Progenitor cell of endocrine pancreas (in vitro differentiated cells): ENCODE measurements around the gene RBFA. TPM values are rescaled to one million over a fixed set of nuclear protein-coding genes. Genes with fewer than 3 reads are reported as not detected.

Experiments used
- DNase-seq: peaks from one replicate; pipeline ENCODE4 v3.0.0; 2021; ENCODE audit warnings: low spot score; ENCODE audit not compliant: unreplicated experiment
- H3K27ac Mint-ChIP-seq: 2 replicates; pipeline ENCODE4 v1.8.0; 2021; ENCODE audit warnings: mild to moderate bottlenecking, moderate library complexity, mixed read lengths
- H3K27me3 Mint-ChIP-seq: 2 replicates; pipeline ENCODE4 v1.8.0; 2021; ENCODE audit warnings: mixed read lengths
- H3K36me3 Mint-ChIP-seq: 2 replicates; pipeline ENCODE4 v1.8.0; 2022; ENCODE audit warnings: mixed read lengths; ENCODE audit not compliant: insufficient read depth
- H3K4me1 Mint-ChIP-seq: 2 replicates; pipeline ENCODE4 v1.8.0; 2021; ENCODE audit warnings: low read depth, mixed read lengths
- H3K4me3 Mint-ChIP-seq: 2 replicates; pipeline ENCODE4 v1.8.0; 2021; ENCODE audit warnings: low read depth, mild to moderate bottlenecking, moderate library complexity, mixed read lengths
- H3K9me3 Mint-ChIP-seq: 2 replicates; pipeline ENCODE4 v1.8.0; 2021; ENCODE audit warnings: low read depth, mixed read lengths
- total RNA-seq: library from RNA; stranded (reverse); gene quantifications from 2 replicates; pipeline ENCODE4 v1.2.1, GENCODE V29; 2021
- TF ChIP-seq, protein P1 (sequence below): fragments of 200-600 bp; sonication (generic); IDR thresholded peaks from one replicate; pipeline ENCODE4 v1.5.0; 2021; ENCODE audit warnings: antibody characterized with exemption, mild to moderate bottlenecking; ENCODE audit not compliant: unreplicated experiment

The RBFA gene
- total RNA-seq, 1 donor from 2014 or later, result 34.2 TPM

DNA sequence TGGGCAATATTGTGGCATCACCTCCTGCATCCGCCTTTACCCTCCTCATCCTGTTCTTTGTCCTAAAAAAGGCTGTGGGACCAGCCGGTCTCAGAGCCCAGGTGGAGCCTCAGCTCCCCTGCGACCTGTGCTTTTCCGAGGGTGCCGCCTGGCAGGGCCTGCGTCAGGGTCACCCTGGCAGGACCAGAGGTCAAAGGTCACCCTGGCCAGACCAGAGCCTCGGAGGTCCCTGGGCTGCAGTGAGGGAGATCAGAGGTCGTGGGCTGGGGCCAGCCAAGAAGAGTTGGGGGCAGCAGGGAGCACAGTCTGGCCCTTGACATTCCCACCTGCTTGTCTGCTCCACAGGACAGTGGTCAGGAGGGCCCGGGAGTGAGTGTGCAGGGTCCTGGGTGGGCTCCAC, 31.5 kb downstream of the RBFA start:
- H3K27ac Mint-ChIP-seq, result no peak overlapping the region
- peaks cover 6% of the 10 kb centered on the region for H3K36me3 Mint-ChIP-seq
- DNase-seq, result no peak
- TF ChIP-seq, protein P1, sequence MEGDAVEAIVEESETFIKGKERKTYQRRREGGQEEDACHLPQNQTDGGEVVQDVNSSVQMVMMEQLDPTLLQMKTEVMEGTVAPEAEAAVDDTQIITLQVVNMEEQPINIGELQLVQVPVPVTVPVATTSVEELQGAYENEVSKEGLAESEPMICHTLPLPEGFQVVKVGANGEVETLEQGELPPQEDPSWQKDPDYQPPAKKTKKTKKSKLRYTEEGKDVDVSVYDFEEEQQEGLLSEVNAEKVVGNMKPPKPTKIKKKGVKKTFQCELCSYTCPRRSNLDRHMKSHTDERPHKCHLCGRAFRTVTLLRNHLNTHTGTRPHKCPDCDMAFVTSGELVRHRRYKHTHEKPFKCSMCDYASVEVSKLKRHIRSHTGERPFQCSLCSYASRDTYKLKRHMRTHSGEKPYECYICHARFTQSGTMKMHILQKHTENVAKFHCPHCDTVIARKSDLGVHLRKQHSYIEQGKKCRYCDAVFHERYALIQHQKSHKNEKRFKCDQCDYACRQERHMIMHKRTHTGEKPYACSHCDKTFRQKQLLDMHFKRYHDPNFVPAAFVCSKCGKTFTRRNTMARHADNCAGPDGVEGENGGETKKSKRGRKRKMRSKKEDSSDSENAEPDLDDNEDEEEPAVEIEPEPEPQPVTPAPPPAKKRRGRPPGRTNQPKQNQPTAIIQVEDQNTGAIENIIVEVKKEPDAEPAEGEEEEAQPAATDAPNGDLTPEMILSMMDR, result no peak
- H3K4me3 Mint-ChIP-seq, result no peak overlapping the region
- no peaks in the 10 kb centered on the region for H3K27me3 Mint-ChIP-seq
- peaks cover 7% of the 10 kb centered on the region for H3K9me3 Mint-ChIP-seq
- no peaks in the 10 kb centered on the region for H3K4me1 Mint-ChIP-seq

DNA sequence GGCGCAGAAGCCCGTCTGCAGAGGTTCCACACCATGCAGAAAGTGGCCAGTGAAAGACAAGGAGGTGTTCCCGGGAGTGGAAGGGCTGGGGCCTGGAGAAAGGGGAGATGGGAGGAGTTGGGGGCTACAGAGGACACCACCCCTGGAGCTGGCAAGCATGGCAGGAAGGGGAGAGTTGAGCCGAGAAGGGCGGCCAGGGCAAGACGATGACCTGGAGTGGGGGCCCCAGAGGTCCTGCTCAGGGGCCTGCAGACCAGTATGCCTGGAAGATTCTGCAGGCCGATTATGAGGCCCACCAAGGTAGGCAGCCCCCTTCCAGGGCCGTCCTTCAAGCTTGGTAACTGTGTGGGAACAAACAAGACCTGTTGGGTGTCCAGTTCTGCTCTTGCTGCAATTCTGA, 33.1 kb downstream of the RBFA start:
- H3K4me3 Mint-ChIP-seq, result no peak overlapping the region

DNA sequence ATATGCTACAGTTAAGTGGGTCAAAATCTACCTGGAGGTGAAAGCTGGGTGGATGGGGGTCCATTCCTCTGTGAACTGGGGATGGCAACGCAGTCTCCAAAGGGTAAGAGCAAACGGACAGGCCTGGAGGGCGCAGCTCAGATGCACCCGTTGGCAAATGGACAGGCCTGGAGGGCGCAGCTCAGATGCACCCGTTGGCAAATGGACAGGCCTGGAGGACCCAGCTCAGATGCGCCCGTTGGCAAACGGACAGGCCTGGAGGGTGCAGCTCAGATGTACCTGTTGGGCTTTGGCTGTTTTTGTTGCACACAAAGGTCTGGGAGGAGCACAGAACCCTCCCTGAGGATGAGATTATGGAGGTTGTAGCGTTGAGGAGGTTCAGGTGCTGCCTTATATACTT, 33.7 kb downstream of the RBFA start:
- Mint-ChIP-seq H3K36me3 (peaks cover 6% of the 10 kb centered on the region), H3K4me3 (no peak overlapping the region), H3K27me3 (no peaks in the 10 kb centered on the region), H3K4me1 (no peaks in the 10 kb centered on the region), H3K9me3 (peaks cover 3% of the 10 kb centered on the region), H3K27ac (no peak overlapping the region)
- DNase-seq, result no peak
- TF ChIP-seq, protein P1, result no peak

More for the DNA sequence above, 33.1 kb downstream of the RBFA start:
- Mint-ChIP-seq H3K27me3 (no peaks in the 10 kb centered on the region), H3K9me3 (peaks cover 3% of the 10 kb centered on the region), H3K36me3 (peaks cover 6% of the 10 kb centered on the region), H3K4me1 (no peaks in the 10 kb centered on the region), H3K27ac (no peak overlapping the region)
- DNase-seq, result no peak
- TF ChIP-seq, protein P1, result no peak

DNA sequence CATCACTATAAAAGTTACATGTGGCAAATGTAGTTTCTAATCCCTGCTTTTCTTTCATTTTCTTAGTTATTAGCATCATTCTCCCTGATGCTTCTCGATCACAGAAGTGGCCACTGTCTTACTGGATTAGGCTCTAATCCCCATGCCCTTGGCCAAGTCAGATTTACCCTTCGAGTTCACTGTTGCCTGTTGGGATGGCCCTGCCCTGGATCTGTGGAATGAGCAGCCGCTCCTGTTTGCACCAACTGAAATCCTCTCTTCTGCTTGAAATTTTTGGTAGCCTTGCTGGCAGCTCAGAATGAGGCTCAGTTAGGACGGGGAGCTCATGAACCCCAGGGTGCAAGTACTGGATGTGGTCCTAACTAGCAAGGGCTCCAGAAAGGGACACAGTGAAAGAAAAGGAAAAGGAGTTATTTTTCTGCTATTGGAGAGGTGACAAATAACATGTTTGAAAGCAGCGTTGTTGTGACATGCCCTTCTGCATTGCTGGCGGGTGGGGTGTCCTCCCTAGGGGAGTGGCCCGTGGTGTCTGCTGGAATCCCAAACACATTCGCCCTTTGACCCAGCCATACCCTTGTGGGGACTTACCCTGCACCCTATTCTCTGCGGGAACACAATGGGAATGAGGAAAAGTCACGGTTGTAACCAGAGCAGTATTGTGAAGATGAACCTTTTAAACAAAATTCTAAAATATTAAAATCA, 34.5 kb downstream of the RBFA start:
- Mint-ChIP-seq H3K36me3 (peaks cover 6% of the 10 kb centered on the region), H3K27me3 (no peaks in the 10 kb centered on the region), H3K4me3 (no peak overlapping the region), H3K9me3 (peaks cover under 1% of the 10 kb centered on the region), H3K4me1 (no peaks in the 10 kb centered on the region), H3K27ac (no peak overlapping the region)
- DNase-seq, result no peak
- TF ChIP-seq, protein P1, result no peak

DNA sequence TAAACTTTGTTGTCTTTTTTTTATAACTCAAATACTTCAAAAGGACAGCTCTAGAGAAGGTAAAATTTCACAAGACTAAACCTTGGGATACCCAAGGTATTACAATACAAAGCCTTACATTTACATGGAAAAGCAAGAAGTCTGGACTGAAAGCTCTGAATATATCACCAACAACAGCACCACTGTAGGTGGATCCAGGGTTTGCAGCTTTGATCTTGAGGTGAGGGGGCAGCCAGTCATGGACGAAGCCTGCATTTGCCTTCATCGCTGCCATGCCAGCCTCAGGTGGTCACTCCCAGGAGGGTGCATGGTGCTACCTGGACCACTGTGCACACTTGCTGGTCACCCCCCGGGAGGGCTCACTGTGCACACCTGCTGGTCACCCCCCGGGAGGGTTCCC, 36.6 kb downstream of the RBFA start:
- H3K4me1 Mint-ChIP-seq, result no peaks in the 10 kb centered on the region
- H3K36me3 Mint-ChIP-seq, result peaks cover 10% of the 10 kb centered on the region
- H3K27ac Mint-ChIP-seq, result no peak overlapping the region
- peaks cover 5% of the 10 kb centered on the region for H3K9me3 Mint-ChIP-seq
- TF ChIP-seq, protein P1, result no peak
- no peak overlapping the region for H3K4me3 Mint-ChIP-seq
- no peak for DNase-seq
- H3K27me3 Mint-ChIP-seq, result no peaks in the 10 kb centered on the region
